GM19025 (cell line): Measurements from ENCODE around the gene IL17RE.
"Not testable (repeated sequence)": the region's sequence is repeated elsewhere in the genome, so short reads cannot be mapped to it uniquely, and the experiment has no call there.

Experiments used
- ATAC-seq: cut with Tn5 transposase; IDR thresholded peaks from one replicate; pipeline ENCODE4 v1.9.1; 2021; ENCODE audit warnings: mild to moderate bottlenecking, low read depth, moderate library complexity; ENCODE audit not compliant: unreplicated experiment

IL17RE gene, protein sequence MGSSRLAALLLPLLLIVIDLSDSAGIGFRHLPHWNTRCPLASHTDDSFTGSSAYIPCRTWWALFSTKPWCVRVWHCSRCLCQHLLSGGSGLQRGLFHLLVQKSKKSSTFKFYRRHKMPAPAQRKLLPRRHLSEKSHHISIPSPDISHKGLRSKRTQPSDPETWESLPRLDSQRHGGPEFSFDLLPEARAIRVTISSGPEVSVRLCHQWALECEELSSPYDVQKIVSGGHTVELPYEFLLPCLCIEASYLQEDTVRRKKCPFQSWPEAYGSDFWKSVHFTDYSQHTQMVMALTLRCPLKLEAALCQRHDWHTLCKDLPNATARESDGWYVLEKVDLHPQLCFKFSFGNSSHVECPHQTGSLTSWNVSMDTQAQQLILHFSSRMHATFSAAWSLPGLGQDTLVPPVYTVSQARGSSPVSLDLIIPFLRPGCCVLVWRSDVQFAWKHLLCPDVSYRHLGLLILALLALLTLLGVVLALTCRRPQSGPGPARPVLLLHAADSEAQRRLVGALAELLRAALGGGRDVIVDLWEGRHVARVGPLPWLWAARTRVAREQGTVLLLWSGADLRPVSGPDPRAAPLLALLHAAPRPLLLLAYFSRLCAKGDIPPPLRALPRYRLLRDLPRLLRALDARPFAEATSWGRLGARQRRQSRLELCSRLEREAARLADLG

DNA sequence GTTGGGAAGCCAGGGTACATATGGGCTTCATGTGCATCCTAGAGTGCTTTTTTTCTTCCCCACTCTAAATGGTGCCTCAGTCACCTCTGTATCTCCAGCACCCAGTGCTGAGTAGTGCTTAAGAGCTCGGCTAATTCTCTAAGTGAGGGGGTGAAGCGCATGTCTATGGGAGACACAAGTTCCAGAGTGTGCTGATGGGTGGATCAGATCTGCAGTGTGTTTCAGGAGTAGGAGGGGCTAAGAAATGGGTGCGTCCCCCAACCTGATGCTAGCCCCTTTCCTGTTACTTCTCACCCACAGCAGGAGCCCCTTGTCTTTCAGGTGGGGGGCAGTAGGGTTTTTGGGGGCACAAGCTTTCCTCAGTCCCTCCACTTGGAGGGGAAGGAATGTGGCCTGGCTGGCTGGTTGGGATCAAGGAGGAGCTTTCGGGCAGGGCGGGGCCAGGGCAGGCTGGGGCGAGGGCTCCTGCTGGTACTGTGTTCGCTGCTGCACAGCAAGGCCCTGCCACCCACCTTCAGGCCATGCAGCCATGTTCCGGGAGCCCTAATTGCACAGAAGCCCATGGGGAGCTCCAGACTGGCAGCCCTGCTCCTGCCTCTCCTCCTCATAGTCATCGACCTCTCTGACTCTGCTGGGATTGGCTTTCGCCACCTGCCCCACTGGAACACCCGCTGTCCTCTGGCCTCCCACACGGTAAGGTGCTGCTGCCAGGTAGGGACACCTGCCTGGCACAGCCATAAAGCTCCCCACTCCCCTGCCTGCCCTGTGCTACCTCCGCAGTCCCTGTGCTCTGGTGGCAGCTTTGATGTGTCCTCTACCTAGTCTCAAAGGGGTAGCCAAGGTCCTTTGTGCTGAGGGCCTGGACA, at the start of gene IL17RE:
TSS of gene IL17RE (plus strand) at position 477 of the 866 bp plus-strand sequence. CDS start at position 562, 85 bp downstream.
- ATAC-seq: no peak

DNA sequence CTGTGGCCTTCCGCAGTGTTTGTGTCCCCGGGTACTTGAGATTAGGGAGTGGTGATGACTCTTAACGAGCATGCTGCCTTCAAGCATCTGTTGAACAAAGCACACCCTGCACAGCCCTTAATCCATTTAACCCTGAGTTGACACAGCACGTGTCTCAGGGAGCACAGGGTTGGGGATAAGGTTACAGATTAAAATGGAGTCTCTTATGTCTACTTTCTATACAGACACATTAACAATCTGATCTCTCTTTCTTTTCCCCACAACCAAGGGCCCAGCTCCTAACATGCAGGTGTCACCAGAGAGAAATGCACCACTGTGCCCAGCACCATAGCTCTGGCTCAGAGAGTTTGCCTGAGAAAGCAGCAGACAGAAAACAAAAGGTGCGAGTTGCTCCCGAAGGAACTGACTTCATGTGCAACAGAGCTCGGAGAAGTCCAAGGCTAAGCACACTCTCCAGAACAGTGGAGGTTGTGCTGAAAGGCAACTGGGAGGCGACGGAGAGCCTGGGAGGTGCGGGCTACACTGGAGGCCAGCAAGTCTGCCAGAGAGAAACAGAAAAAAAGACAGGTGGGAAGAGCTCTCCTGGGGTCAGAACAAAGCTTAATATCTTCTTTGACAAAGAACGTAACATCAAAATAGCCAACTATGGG, 48.2 kb upstream of the IL17RE start:
- ATAC-seq: not testable (repeated sequence)

DNA sequence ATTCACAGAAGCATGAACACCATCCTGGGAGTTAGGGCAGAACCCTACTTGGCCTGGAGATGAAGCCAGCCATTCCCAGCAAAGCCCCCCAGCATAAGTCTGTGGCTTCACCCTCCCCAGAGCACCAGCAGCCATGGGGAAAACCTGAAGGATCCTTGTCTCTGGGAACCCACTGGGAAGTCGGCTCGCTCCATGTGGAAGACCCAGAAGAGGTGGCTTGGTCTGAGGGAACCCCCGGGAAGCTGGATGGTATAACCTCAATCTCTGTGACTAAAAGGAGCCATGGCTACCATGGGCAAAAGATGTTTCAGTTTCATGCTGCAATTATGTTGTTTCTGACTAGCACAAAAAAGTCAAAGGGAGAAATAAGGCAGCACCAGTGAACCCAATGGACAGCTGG, 47.1 kb upstream of the IL17RE start:
- no peak for ATAC-seq

DNA sequence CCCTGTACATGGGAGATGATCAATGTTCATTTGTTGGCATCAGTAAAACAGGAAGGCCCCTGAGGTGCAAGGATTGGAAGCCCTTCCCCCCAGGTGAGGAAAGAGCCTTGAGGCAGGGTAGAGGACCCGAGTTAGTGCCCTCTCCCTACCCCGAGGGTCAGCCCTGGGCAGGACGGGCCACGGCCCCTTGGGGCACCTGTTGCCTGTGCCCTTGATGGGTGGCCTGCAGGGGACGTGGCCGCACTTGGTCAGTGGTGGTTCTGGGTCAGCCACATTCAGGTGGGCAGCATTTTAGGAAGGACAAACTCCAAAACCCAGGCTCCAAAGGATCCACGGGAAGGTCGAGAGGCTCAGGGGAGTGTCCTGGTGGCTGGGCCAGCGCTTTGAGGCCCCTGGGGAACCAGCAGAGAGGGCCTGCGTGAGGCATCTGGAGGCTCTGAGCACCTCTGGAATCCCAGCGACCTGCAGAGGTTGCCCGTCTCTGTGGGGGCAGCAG, 43.1 kb upstream of the IL17RE start:
- no peak for ATAC-seq

DNA sequence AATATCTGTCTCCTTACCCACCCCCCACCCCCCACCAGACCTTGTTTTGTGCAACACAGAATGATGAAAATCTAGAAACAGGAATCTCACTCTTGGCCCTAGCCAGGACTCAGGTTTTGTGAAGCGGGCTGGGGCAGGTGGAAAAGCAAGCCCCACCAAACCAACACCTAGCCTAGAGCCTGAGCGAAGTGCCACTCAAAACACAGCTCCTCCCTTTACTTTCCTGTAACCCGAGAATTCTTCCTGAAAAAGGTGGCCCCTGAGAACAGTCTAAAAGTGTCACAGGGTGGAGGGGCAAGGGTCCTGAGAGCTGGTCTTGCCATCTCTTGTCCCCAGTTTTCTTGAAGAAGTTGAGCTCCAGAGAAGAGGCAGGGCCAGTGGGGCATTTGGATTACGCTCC, 41.4 kb upstream of the IL17RE start:
- ATAC-seq: no peak

DNA sequence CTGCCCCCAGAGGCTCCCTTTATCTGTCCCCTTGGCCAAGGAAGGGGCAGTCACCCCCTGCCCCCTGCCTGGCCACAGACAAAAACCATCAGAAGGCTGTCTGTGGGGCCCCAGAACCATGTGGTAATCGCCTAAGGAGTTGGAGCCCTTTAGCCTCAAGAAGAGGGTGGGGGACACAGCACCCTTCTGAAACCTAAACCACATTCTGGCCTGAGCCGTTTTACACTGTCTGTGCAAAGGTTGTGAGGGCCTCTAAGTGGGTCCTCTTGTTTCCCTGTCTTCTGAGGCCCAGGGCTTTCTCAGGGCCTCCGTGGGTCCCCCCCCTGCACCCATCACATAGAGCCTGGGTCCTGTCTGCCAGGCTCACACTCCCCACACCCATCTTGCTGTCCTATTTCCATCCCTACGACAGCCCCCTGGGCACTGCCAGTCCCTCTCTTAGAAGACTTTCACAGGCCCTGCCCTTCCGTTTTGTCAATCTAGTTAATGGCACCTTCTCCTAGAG, 41.0 kb upstream of the IL17RE start:
- ATAC-seq: no peak

DNA sequence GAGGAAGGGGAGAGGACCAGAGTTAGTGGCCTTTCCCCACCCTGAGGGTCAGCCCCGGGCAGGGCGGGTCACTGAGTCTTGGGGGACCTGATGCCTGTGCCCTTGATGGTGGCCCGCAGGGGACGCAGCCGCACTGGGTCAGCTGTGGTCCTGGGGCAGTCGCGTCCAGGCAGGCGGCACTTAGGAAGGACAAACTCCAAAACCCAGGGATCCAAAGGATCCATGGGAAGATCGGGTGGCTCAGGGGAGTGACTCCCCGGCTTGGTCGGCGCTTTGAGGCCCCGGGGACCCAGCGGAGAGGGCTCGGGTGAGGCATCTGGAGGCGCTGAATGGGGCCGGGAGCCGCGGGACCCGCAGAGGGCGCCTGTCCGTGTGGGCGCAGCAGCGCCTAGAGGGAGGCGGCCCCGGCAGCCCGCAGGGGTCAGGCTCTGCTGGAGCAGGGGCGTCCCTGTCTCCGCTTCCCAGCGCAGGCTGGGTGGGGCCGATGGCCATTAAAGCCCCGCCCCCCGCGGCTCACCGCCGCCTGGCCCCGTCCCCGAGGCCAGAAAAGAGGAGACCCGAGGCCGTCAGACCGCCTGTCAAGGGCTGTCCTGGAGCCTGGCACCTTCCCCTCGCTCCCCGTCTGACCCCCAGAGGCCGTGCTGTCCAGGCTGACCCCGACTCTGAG, 40.1 kb upstream of the IL17RE start:
- ATAC-seq: no peak

DNA sequence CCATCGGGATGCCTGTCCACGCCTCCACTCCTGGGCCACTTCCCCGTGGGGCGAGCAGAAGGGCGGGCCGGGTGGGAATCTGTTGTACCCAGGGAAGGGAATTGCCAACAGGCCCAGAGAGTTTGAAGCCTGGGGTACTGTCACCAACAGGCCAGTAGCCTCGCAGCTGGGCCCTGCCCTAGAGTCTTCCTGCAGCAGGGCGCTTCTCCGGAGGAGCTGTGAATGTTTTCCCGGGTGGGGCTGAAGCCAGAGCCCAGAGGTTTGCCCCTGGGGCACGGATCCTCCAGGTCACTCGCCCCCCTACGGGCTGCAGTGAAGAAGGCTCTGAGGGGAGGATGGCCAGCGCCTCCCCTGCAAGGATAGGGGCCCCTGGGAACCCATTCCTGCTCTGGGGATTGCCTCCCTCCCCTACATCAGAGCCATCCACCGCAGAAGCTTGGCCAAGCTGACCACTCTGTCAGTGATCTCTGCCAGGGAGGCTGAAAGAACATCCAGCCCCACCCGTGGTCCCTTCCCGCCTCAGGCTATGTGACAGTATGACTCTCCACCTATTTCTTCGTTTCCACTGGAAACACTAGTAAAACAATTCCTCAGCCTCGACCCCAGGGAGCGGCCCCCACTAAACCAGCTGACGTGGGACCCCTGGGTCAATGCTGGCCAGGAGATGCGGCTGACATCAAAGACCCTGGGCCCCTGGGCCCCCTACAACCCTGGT, 39.4 kb upstream of the IL17RE start:
- no peak for ATAC-seq

DNA sequence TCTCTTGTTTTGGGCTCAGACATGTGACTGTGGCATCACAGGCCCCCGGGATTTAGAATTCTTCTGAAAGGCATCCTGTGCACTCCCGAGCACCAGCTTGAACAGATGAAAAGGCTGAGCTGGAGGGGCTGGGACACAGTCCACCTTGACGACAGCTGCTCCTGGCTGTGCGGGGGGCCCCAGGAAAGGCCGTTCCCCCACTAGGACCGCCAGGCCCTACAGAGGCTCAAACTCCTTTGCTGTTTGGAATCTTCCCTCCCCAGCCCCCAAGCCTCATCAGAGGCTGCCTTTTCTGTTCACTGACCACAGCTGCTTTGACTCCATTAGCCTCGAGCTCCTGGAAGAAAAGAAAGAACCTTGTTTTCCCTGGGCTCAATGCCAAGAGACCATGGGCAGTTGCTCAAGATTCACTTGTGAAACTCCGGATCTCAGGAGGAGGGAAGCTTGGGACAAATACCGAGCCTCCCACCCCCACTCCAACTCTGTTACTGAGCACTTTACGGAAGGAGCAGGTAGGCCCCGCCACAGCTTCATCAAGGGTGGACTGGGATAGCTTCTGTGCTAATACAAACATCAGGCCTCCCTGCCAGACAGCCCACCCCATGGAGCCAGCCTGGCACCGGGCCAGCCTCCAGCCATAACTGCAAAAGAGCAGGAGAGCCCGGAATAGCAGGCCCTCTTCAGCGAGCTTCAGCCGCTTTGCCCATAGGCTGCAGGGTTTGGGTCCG, 38.3 kb upstream of the IL17RE start:
- no peak for ATAC-seq

DNA sequence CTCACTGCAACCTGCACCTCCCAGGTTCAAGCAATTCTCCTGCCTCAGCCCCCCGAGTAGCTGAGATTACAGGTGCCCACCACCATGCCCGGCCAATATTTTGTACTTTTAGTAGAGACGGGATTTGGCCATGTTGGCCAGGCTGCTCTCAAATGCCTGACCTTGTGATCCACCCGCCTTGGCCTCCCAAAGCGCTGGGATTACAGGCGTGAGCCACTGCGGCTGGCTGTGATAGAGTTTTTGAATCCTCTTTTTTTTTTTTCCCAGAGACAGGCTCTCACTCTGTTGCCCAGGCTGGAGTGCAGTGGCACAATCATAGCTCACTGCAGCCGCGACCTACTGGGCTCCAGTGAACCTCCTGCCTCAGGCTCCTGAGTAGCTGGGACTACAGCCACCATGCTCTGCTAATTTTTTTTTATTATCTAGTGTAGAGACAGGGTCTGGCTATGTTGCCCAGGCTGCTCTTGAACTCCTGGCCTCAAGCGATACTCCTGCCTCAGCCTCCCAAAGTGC, 37.5 kb upstream of the IL17RE start:
- ATAC-seq: not testable (repeated sequence)

DNA sequence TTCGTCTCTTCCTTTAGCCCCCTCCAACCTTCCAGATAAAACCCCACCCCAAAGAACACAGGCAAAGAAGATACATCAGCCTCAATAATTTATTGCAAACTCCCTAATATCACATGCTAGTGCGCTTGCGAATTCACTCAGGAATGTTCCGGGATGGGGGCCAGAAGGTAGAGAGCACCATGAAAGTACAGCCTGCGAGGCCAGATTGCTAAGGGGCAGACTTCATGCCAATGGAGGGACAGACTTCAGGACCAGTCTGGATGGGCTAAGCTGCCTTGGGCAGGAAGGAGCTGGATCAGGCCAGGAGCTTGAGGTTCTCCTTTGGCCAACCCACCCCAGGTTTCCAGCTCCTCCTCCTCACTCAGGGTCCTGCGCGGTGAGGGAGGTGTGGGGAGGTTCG, 36.0 kb upstream of the IL17RE start:
- no peak for ATAC-seq

DNA sequence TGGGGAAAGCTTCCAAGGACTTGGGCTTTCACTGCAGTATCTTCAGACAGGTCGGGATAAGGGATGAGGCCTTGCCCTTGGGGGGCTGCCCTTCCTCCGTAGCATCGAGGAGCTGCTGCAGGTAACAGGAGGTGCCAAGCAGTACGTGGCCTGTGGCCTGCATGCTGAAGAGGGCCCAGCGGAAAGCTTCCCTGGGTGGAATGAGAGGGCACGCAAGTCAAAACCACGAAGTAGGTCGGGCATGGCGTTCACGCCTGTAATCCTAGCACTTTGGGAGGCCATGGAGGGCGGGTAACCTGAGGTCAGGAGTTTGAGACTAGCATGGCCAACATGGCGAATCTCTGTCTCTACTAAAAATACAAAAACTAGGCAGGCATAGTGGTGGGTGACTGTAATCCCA, 35.5 kb upstream of the IL17RE start:
- no peak for ATAC-seq

DNA sequence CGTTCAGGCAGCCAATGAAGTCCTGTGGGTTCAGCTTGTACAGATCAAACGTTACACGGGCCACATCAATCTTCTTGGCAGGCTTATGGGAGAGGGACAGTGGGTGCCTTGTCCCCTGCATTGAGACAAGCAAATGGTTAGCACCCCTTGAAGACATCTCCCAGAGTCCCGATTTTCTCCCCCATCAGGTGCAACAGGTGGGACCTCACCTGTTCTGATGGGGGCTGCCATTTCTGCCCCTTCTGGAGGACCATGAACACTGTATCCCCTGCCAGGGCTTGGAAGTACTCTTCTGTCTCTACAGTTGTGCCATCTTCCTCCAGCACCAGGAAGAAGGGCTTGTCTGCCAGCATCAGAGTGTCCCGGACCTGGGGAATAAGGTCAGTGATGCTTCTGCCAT, 32.7 kb upstream of the IL17RE start:
- no peak for ATAC-seq

DNA sequence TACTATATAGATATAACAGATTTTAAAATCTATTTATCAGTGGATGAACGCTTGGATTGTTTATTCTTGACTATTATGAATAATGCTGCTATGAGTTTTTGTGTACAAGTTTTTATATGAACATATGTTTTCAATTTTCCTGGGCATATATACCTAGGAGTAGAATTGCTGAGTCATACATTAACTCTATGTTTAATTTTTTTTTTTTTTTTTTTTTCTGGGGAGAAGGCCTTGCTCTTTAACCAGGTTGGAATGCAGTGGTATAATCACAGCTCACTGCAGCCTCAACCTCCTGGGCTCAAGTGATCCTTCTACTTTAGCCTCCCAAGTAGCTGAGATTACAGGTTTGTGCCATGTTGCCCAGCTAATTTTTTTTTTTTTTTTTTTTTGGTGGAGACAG, 31.7 kb upstream of the IL17RE start:
- no peak for ATAC-seq

DNA sequence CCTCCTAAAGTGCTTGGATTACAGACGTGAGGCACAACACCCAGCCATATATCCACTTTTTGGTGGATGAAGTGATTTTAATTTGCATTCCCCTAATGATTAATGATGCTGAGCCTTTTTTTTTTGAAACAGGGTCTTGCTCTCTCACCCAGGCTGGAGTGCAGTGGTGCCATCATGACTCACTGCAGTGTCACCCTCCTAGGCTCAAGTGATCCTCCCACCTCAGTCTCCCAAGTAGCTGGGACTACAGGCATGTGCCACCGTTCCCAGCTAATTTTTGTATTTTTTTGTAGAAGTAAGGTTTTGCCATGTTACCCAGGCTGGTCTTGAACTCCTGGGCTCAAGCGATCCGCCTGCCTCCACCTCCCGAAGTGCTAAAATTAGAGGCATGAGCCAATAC, 30.6 kb upstream of the IL17RE start:
- not testable (repeated sequence) for ATAC-seq

DNA sequence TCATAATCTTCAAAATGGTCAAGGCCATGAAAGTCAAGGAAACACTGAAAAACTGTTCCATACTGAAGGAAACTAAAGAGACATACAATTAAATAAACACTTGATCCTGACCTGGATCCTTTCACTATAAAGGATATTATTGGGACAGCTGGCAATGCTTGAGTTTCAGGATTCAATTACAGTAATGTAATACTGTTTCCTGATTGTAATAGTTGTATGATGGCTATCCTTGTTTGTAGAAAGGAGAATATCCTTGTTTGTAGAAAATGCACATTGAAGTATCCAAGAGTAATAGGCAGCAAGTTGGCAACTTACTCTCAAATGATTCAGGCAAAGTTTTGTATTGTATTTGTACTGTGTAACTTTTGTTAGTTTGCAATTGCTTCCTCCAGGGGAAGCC, 27.2 kb upstream of the IL17RE start:
- no peak for ATAC-seq

DNA sequence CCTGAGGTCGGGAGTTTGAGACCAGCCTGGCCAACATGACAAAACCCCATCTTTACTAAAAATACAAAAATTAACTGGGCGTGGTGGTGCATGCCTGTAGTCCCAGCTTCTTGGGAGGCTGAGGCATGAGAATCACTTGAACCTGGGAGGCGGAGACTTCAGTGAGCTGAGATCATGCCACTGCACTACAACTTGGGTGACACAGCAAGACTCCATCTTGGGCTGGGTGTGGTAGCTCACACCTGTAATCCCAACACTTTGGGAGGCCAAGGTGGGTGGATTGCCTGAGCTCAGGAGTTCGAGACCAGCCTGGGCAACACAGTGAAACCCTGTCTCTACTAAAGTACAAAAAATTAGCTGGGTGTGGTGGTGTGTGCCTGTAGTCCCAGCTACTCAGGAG, 26.4 kb upstream of the IL17RE start:
- not testable (repeated sequence) for ATAC-seq

DNA sequence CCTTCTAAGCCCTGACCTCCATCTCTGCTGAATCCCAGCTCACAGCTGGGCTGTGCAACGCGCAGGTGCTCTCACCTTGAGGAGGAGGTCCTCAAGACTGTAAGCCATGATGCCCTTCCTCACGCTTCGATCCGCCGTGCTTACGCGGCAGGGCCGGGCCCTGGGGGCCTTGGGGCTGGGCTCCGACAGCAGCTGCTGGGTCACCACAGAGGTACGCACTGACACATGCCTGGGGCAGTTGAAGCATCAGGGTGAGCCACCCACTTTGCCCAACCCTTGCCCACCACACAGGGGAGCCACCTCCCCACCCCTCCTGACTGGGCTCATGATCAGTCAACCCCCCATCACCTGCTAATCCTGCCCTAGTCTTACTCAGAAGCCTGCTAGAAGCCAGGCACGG, 25.7 kb upstream of the IL17RE start:
- no peak for ATAC-seq
